HG03571 (cell line): ENCODE data around the gene ADAMTS18.

ENCODE experiments used
- ATAC-seq: cut with Tn5 transposase; IDR thresholded peaks from one replicate; pipeline ENCODE4 v1.9.1; 2021; ENCODE audit not compliant: unreplicated experiment

Gene ADAMTS18

DNA sequence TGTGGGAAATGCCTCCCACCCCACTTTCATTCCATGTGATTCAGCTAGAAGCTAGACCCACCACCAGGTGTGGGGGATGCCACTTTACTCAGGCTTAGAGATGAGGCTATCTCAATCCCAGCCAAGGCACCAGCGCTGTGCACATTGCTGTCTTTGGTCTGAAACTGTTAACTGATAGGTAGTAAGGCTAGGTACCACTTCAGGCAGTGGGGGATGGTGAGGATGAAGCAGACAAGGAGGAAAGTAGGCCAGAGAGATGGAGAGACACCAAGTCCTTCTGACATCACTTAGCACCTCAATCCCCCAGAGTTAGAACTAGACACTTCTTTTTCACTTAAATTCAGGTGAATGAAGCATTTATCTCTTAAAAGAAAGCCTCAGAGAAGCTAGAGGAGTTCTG lies 35.8 kb downstream of the ADAMTS18 start:
- ATAC-seq: no peak

DNA sequence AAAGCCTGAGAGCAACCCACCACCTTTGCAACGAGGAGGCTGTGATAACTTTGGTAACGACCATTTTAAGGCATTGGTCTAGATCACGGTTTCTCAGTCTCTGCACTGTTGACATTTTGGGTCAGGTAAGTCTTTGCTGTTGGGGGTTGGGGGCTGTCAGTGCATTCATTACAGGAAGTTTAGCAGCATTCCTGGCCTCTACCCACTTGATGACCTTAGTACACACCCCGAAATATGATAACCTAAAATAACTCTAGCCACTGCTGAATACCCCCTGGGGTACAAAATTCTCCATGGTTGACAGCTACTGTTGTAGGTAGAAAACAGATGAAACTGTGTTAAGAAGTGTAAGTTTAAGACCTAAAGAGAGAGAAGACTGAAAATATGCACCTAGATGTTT lies 36.3 kb downstream of the ADAMTS18 start:
- no peak for ATAC-seq

DNA sequence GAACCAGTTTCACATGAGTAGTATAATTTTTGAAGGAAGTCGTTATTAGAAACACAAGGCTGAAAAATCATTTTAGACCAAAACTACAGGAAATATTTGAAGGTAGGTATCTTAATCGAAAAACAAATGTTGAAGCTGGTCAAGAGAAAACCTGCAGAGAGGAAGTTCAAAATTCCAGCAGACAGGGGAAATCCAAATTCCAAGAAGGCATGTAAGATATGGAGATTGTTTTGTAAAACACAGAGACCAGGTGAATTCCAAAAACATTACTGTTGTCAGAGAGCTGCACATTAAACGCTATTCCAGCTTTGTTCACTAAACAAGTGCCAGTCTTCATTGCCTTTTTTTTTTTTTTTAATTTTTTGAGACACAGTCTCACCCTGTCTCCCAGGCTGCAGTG lies 38.4 kb downstream of the ADAMTS18 start:
- ATAC-seq: no peak

DNA sequence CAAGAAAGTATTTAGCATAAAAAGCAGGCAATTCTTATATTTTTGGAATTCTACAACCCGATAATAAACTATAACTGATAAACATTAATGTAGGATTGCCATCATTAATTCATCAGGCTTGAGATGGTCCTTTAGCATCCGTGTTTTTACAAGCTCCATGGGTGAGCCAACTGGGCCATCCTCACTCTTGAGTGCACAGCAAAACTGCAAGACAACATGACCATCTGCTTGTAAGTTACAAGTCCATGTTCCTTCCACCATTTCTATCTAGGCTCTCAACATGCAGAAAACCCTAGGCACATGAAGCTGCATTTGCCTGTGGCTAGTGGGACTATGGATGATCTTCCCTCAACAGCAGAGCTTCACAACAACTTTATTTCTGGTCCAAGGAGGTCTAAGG lies 40.1 kb downstream of the ADAMTS18 start:
- ATAC-seq: no peak

DNA sequence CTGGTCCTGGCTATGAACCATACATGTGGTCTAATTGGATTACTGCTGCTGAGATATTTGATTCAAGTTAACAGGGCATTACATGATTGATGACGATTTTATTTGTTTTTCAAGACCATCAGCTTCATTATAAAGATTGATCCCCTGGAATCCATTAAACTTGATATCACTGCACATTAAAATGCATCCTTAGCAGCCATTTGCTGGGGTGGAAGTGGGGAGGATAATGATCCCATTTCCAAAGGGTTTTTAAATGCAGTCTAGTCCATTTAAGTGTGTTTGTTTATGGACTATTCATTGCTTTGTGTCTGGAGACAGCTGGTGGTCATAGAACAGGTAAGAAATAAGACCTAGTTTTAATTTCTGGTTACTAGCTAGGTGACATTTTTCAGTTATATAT lies 40.9 kb downstream of the ADAMTS18 start:
- ATAC-seq: no peak

DNA sequence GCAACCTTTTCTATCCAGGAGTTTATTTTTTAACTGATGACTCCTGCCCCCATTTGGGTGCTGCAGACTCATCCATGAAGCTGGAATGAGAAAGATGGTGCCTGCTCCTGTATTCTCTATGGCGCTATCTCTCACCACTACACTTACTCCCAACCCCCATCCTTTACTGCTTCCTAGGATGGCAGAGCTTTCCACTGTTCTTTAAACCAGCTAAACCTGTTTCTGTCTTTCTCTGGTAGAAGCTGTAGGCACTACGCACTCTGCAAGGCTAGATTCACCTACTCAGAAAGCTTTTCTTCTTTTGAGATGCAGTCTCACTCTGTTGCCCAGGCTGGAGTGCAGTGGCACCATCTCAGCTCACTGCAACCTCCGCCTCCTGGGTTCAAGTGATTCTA lies 47.0 kb downstream of the ADAMTS18 start:
- no peak for ATAC-seq

DNA sequence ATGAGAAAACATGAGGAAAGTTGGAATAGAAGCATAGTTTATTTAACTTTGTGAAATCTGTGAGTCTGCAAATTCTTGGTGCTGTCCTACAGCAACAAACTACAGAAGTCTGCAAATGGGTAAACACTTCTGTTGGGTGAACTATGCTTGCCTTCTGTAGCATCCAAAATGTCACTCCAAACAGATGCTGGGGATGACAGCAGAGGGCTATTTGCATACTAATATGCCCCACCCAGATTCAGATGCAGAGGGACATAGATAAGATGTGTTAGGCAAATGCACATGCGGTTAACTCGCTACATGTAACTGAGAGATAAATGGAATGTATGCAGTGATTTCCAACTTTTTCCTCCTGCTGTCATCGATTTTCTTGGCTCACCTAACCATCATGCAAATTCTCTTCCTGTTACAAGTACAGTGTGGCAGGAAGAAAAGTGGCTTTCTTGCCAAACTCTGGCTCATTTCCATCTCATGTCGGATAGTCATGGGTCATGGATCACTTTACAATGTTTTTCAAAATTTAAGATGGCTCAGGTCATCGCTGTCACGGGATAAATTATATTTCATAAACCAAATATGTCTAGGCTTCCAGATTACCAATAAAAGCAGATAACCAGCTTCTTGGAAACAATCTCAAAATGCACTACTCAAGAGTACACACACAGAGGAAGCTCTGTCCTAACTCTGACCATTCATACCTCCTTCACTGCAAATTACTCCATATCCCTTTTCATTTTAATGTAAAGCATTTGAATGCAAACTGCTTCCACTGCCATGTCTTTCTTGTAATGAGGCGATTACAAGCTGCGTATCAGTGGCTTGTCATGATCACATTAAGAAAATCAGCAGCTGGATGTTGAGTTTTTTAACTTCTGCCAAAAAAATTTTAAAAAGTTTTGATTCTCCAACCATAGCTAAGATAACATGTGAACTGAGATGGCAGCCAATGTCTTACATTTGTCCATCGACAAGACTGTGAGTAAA lies 47.7 kb downstream of the ADAMTS18 start:
- no peak for ATAC-seq

DNA sequence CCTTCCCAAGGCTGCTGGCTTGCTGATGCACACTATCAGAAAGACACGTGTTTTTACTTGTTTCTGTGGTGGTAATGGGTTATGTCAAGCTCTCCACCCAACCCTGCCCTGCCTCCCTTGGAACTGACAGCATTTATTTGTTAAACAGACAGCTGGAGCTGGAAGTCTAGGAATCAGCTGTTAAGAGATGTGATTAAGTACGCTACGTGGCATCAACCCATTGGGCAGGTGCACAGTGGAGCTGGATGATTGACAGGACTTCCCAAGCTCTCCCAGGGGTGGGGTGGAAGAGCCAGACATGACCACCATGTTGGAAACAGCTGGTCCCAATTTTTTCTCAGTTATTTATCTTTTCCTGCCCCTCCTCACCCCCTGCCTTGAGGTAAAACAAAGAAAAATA lies 49.4 kb downstream of the ADAMTS18 start:
- no peak for ATAC-seq

DNA sequence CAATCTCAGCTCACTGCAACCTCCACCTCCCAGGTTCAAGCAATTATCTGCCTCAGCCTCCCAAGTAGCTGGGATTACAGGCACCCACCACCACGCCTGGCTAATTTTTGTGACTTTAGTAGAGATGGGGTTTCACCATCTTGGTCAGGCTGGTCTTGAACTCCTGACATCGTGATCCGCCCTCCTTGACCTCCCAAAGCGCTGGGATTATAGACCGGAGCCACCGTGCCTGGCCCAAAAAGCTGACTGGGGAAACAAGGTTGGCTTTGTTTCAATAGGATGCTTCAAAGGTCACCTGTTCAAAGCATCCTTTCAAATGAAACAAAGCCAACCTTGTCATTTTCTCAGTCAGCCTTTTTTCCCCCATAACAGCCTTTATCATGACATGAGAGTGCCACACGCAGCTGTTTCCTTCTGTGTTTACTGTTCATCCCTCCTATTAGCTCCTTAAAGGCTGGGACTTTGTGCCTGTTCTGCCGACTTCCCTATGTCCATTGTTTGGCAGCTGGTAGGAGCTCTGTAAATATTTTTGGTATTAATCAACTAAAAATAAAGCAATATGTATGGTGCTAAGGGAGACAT lies 51.1 kb downstream of the ADAMTS18 start:
- ATAC-seq: no peak

DNA sequence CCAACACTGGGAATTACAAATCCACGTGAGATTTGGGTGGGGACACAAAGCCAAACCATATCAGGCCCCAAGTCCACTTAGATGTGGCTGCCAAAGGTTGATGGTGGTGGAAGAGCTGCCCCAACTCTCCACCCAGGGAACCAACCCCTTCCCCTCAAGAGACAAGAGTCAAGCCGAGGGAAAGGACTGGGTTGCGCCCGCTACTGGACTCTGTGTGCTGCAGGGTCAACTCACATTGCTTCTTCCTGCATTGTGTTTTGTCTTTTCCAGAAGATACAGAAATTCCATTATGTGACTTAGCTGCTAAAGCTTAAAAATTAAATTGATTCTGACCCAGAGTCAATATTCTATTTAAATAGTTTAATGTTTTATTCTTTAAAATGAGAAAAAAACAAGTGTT lies 58.5 kb downstream of the ADAMTS18 start:
- no peak for ATAC-seq

DNA sequence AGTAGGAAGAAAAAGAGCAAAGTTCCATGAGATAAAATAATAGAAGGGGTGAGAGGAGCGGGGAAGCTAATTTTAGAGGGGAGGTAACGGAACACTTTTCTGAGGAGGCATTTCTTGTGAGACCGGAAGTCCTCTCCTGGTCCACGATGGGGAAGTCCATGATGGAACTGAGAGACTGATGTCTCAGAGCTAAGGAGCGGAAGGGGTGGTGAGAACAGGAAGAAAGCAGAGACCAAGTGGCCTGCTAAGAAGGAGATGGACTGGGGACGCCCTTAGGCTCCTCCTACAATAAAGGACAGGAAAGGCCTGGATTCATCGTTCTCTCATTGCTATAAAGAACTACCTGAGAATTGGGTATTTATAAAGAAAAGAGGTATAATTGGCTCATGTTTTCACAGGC lies 59.4 kb downstream of the ADAMTS18 start:
- no peak for ATAC-seq

DNA sequence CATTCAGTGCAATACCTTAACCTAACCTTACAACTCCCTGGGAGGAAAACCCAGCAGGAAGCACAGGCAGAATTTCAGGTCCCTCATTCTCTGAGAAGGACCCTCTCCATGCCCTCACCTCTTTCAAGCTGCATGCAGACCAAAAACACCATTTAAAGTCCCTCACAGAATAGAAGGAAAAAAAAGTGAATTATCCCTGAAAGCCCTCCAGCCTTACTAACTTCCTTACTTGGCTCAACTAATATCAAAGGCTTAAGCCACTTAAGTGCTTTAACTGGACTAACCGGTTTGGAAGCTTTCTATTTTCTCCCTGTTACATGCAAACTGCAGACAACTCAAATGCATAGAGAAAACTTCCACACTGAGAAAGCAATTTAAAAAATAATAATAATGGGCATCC lies 60.5 kb downstream of the ADAMTS18 start:
- ATAC-seq: no peak

DNA sequence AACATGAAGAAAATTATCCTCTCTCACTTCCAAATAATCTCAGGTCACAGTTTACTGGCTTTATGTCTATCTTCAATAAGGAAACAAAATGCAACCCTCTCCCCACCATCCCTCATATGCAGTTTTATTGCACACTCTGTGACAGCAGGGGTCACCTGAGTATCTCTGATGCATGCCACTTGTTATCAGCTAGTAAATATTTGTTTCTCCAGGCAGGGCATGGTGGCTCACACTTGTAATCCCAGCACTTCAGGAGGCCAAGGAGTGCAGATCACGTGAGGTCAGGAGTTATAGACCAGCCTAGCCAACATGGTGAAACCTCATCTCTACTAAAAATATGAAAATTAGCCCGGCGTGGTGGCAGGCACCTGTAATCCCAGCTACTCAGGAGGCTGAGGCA lies 61.1 kb downstream of the ADAMTS18 start:
- ATAC-seq: no peak

DNA sequence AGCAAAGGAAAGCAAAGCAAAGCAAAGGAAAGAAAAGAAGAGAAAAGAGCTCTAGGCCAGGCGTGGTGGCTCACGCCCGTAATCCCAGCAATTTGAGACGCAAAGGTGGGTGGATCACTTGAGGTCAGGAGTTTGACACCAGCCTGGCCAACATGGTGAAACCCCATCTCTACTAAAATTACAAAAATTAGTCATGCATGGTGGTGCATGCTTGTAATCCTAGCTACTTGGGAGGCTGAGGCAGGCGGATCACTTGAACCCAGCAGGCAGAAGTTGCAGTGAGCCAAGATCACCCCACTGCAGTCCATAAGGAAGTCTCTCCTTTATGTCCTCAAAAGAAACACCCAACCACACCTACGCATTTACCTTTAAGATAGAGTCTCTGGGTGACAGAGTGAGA lies 70.1 kb downstream of the ADAMTS18 start:
- ATAC-seq: no peak

DNA sequence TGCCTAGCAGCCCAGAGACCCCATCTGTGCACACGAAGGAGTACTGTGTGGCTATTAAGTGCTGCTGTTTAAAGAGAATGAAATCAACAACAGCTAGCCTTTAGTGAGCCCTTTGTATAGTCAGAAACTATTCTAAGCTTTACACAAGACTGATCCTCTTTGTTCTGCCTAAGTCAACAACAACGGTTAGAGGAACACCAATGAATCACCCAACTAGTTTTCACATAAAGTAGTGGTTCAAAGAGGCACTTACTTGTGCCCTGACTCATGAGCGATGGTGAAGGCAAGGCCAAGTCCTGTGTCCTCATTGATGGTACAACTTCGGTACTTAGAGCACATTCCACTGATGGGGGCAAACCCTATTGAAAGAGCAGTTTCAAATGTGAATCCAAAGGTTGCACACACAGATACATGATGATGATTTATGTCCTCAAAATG lies 75.8 kb downstream of the ADAMTS18 start:
- ATAC-seq: no peak

DNA sequence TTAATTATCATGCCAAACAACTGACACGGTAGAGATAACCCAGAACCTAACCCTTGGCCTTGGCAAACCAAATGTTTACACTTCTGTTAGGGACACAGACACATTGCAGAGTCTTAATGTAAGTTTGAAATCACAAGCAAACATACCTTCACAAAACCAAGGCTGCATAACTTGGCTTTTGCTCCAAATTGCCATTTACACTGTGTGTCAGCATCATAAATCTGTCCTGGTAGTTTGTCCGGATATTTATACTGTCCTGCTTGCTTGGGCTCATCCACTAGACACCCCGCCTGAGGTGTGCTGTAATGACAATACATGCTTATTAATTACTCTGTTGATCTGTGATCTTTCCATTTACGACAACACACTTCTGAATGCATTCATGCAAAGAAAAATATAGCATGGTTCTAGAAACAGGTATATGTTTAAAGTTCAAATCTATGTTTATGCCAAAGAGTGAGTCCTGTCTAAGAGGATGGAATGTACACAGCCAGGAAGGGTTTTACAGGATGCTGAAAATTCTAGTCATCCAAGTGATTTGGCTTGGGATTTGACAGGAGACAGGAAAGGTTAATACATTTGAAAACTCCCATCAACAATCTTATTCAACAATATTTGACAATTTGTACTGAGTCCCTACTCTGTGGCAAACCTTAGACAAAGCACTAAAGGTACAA lies 81.1 kb downstream of the ADAMTS18 start:
- ATAC-seq: no peak

DNA sequence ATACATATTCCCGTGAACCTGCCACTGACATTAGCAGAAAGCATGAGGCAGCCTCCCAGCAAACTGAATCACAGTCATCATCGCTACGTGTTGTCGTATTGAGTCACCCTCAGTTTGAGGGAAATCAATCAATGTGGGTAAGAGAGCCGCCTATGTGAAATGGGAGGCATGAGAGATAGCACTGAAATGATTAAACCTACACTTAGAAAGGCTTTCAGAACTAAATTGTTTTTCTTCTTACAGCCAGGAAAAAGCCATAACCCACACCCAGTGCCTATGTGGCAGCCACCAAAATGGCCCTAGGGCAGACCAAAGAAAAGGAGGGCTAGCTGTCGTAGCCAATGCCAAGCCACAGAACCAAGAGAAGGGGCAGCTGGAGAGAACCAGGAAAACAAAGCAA lies 90.5 kb downstream of the ADAMTS18 start:
- no peak for ATAC-seq

DNA sequence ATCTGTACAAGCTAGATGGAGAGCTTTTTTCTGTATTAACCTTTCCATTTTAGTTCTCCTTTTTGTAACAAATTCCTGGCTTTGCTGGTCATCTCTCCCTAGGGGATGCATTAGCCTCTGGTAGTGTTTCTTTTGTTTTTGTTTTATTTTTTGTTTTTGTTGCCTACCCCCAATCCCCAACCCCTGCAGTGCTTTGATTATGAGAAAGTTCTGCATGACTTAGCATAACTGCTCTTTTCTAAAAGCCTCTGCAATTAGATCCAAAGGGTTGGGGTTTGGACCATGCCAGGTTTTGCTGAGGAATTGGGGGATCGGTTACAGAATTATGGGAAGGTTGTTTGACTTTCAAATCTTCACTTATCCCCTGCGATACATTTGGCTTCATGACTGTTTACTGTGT lies 98.2 kb downstream of the ADAMTS18 start:
- no peak for ATAC-seq

DNA sequence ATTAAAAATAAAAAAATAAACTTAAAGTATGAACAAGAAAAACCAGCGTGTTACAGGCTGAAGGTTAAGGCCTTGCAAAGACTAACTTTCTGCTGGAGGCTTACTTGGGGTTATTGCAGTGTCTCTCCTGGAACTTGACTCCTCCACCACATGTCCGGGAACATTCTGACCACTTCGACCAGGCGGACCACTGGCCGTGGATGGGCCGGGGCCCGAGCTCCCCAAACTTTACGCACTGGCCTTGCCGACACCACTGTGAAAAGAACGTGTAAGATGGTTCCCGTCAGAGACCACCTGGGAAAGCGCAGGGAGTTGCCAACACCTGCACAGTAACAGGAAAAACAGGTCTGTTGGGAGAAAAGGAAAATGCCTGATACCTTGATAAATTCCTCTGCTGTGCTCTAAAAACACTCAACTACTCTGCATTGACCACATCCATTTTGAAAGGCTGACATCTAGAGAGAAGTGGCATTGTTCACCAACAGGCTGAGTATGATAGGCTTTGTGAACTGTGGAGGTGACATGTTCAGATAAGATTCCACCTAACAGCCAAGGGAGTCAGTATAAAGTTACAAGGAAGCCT lies 99.1 kb downstream of the ADAMTS18 start:
- ATAC-seq: no peak

DNA sequence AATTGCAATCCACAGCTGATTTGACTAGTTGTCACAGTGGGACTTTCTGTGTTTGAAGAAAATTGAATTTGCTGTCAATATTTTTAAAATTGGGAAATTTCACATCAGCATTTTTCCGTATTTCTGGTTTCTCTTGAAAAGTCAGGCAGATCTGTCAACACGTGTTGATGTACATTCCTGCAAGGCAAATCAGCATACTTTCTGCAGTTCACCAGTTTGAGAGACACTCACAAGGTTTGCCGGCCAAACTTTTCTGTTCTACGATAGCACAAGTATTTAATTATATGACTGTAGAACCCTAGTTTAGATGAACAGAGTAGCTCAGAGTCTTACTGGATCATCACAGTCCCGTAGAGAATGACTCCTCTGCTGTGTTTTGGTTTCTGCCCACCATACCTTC lies 102.0 kb downstream of the ADAMTS18 start:
- ATAC-seq: no peak

DNA sequence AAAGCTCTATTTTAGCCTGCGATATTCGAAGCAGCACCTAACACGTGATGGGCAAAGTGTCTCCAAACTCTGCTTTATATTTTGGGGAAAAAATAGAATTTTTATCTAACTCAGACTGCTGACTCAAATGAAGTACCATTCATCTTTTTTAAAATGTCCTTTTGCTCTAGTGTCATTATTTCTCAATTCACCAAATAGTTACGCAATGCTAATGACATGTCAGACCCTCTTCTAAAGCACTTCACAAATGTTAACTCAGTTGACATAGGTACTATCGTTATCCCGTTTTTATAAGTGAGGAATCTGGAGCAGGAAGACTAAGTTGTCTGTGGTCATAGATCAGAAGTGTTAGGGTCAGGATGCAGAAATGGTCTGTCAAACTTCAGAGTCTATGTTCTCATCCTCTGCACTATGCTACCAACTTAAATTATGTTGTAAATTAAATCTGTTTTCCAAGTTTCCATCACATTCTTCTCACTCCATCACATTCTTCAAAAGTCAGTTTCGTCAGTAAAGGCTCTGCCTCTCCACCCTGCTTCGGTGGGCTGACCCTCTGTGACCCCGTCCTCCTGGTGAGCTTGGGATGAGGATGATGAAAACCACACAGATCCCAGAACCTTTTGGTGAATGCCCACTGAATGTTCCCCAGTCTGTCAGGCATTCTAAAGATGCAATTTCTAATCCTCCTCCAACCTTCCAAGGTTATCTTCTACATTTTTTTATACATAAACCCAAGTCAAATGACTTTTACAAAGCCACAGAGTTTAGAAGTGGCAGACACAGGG lies 102.8 kb downstream of the ADAMTS18 start:
- ATAC-seq: no peak
